HG03520 (cell line): ENCODE results near the gene COL9A3.

ENCODE experiments used
- ATAC-seq: cut with Tn5 transposase; IDR thresholded peaks from one replicate; pipeline ENCODE4 v1.9.1; 2021; ENCODE audit warnings: mild to moderate bottlenecking, moderate library complexity; ENCODE audit not compliant: unreplicated experiment

The COL9A3 gene

GRCh38 chr20:62876902-62877816, 60.3 kb downstream of the COL9A3 start:
- no peak for ATAC-seq

- no peak for ATAC-seq
These were observed 61.6 kb downstream of the COL9A3 start for GRCh38 chr20:62878244-62879038.

- no peak for ATAC-seq
These were observed 62.7 kb downstream of the COL9A3 start for GRCh38 chr20:62879275-62880146.

GRCh38 chr20:62880147-62880934, 63.5 kb downstream of the COL9A3 start:
- no peak for ATAC-seq

- no peak for ATAC-seq
These were observed 64.2 kb downstream of the COL9A3 start for GRCh38 chr20:62880935-62881661.

GRCh38 chr20:62881662-62882395, 65.0 kb downstream of the COL9A3 start:
- ATAC-seq: no peak

- no peak for ATAC-seq
These were observed 65.6 kb downstream of the COL9A3 start for GRCh38 chr20:62882426-62882825.

GRCh38 chr20:62884556-62884955, 67.7 kb downstream of the COL9A3 start:
- no peak for ATAC-seq

GRCh38 chr20:62885046-62885895, 68.4 kb downstream of the COL9A3 start:
- no peak for ATAC-seq

GRCh38 chr20:62885896-62886708, 69.3 kb downstream of the COL9A3 start:
- ATAC-seq: no peak

- ATAC-seq: no peak
These were observed 69.8 kb downstream of the COL9A3 start for GRCh38 chr20:62886709-62887058.

GRCh38 chr20:62887152-62887859, 70.5 kb downstream of the COL9A3 start:
- ATAC-seq: no peak

- no peak for ATAC-seq
These were observed 71.0 kb downstream of the COL9A3 start for GRCh38 chr20:62887860-62888239.

GRCh38 chr20:62888406-62888805, 71.6 kb downstream of the COL9A3 start:
- no peak for ATAC-seq

GRCh38 chr20:62888910-62889309, 72.1 kb downstream of the COL9A3 start:
- ATAC-seq: no peak

GRCh38 chr20:62889411-62889810, 72.6 kb downstream of the COL9A3 start:
- ATAC-seq: no peak

- ATAC-seq: no peak
These were observed 73.0 kb downstream of the COL9A3 start for GRCh38 chr20:62889871-62890270.
